GM23338 (cell line): ENCODE data around the gene PBX3. TPM values are rescaled to one million over a fixed set of nuclear protein-coding genes. Genes with fewer than 3 reads are reported as not detected.

Experiments
- ATAC-seq: fragments of 200-7000 bp; cut with Tn5 transposase; 3 replicates; pipeline ENCODE4 v1.9.1; 2020
- DNase-seq: peaks from one replicate; pipeline ENCODE4 v3.0.0-alpha.2; 2015; ENCODE audit warnings: low spot score
- H2AFZ ChIP-seq: fragments of 200-600 bp; sonication (generic); 2 replicates; pipeline ENCODE4 v1.8.0; 2016; ENCODE audit warnings: antibody characterized with exemption, mild to moderate bottlenecking, moderate library complexity
- H3F3A ChIP-seq: fragments of 200-600 bp; sonication (generic); replicated peaks from 2 replicates; pipeline ENCODE4 v1.8.0; 2017; ENCODE audit warnings: antibody characterized with exemption, mixed run types, low read depth
- H3K27ac ChIP-seq: fragments of 200-600 bp; sonication (generic); 2 replicates; pipeline ENCODE4 v1.6.1; 2016; ENCODE audit warnings: low read depth
- H3K27me3 ChIP-seq: fragments of 200-600 bp; sonication (generic); 2 replicates; pipeline ENCODE4 v1.8.0; 2016; ENCODE audit warnings: mild to moderate bottlenecking, mixed run types, moderate library complexity; ENCODE audit not compliant: insufficient read depth
- H3K36me3 ChIP-seq: fragments of 200-600 bp; sonication (generic); 2 replicates; pipeline ENCODE4 v1.8.0; 2016; ENCODE audit warnings: mild to moderate bottlenecking; ENCODE audit not compliant: insufficient read depth
- H3K4me1 ChIP-seq: fragments of 200-600 bp; sonication (generic); 2 replicates; pipeline ENCODE4 v1.8.0; 2016; ENCODE audit warnings: mild to moderate bottlenecking, moderate library complexity; ENCODE audit not compliant: insufficient read depth
- H3K4me2 ChIP-seq: fragments of 200-600 bp; sonication (generic); 2 replicates; pipeline ENCODE4 v1.7.1; 2017; ENCODE audit warnings: mixed run types
- H3K4me3 ChIP-seq: fragments of 200-600 bp; sonication (generic); 2 replicates; pipeline ENCODE4 v1.6.1; 2016; ENCODE audit warnings: mixed run types
- H3K79me2 ChIP-seq: fragments of 200-600 bp; sonication (generic); replicated peaks from 2 replicates; pipeline ENCODE4 v1.8.0; 2017; ENCODE audit warnings: mild to moderate bottlenecking; ENCODE audit not compliant: insufficient read depth
- H3K9me2 ChIP-seq: fragments of 200-600 bp; sonication (generic); 2 replicates; pipeline ENCODE4 v1.8.0; 2017; ENCODE audit not compliant: insufficient read depth
- H4K20me1 ChIP-seq: fragments of 200-600 bp; sonication (generic); replicated peaks from 2 replicates; pipeline ENCODE4 v1.8.0; 2017; ENCODE audit warnings: mild to moderate bottlenecking; ENCODE audit not compliant: insufficient read depth
- H3K27ac Mint-ChIP-seq: 2 replicates; pipeline ENCODE4 v1.8.0; 2020; ENCODE audit warnings: inconsistent platforms, mild to moderate bottlenecking, moderate library complexity, mixed read lengths
- H3K27me3 Mint-ChIP-seq: 3 replicates; pipeline ENCODE4 v1.8.0; 2022; ENCODE audit warnings: low read depth, mild to moderate bottlenecking, moderate library complexity, mixed read lengths, inconsistent platforms; ENCODE audit not compliant: insufficient read depth, poor library complexity
- H3K36me3 Mint-ChIP-seq: 3 replicates; pipeline ENCODE4 v1.8.0; 2021; ENCODE audit warnings: low read depth, mild to moderate bottlenecking, inconsistent platforms, moderate library complexity, mixed read lengths
- H3K4me1 Mint-ChIP-seq: 3 replicates; pipeline ENCODE4 v1.8.0; 2020; ENCODE audit warnings: mild to moderate bottlenecking, inconsistent platforms, mixed read lengths
- H3K4me3 Mint-ChIP-seq: 3 replicates; pipeline ENCODE4 v1.8.0; 2021; ENCODE audit warnings: moderate library complexity, mild to moderate bottlenecking, inconsistent platforms, mixed read lengths
- H3K9me3 Mint-ChIP-seq: 3 replicates; pipeline ENCODE4 v1.8.0; 2020; ENCODE audit warnings: moderate library complexity, mild to moderate bottlenecking, inconsistent platforms, mixed read lengths
- NANOG ChIP-seq: IDR thresholded peaks from 2 replicates; pipeline ENCODE4 v1.6.1; 2016; ENCODE audit warnings: antibody characterized with exemption, borderline replicate concordance
- ZNF114 ChIP-seq: fragments of 250-450 bp; sonication (Bioruptor Pico); IDR thresholded peaks from 2 replicates; pipeline ENCODE4 v1.5.0; 2020; ENCODE audit warnings: mild to moderate bottlenecking, moderate library complexity
- polyA plus RNA-seq: library from polyadenylated mRNA; unstranded; fragments of >200 nt; fragmentation: Nextera tagmentation; extraction: Ambion mirVana; gene quantifications from 2 replicates; pipeline ENCODE4 v1.2.1, GENCODE V29; 2016
- total RNA-seq: library from RNA; depleted of rRNA; stranded (reverse); fragments of >200 nt; shearing (Covaris generic); gene quantifications from 2 replicates; pipeline ENCODE4 v1.2.3, GENCODE V29; 2014
- TF ChIP-seq, protein P1 (sequence below): fragments of 250-450 bp; sonication (Bioruptor Pico); IDR thresholded peaks from 2 replicates; pipeline ENCODE4 v1.5.0; 2020; ENCODE audit warnings: mild to moderate bottlenecking, moderate library complexity
- TF ChIP-seq, protein P2 (sequence below), 2 experiments: fragments of 200-600 bp in 1 of 2; sonication (generic) in 1 of 2; conservative IDR thresholded peaks; 2 replicates each; pipeline versions ENCODE4 v1.5.1 to v1.6.1; 2016 to 2017; ENCODE audit warnings: antibody characterized with exemption in 2 of 2, low read depth in 2 of 2, mild to moderate bottlenecking in 2 of 2, moderate library complexity in 1 of 2

The PBX3 gene
- total and polyA plus RNA-seq, 2 experiments from 2014 or later = 28.9 to 50.5 TPM

DNA sequence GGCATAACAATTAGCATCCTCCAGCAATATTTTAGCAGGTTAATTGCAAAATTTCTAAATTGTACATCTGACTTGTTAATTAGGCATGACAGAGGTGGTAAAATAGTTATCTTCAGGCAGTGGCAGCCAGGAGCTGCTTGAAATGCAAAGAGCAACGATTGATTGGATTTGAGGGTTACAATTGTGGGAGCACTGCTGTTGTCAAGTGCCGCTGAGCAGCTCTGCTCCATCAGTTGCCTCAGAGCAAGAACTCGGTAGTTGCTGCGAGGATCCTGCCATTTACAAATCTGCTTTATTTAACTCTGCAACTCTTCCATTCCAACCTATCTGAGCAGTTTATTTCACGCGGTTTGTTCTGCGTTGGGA lies 12.6 kb downstream of the PBX3 start (continued):
- TF ChIP-seq, protein P1, sequence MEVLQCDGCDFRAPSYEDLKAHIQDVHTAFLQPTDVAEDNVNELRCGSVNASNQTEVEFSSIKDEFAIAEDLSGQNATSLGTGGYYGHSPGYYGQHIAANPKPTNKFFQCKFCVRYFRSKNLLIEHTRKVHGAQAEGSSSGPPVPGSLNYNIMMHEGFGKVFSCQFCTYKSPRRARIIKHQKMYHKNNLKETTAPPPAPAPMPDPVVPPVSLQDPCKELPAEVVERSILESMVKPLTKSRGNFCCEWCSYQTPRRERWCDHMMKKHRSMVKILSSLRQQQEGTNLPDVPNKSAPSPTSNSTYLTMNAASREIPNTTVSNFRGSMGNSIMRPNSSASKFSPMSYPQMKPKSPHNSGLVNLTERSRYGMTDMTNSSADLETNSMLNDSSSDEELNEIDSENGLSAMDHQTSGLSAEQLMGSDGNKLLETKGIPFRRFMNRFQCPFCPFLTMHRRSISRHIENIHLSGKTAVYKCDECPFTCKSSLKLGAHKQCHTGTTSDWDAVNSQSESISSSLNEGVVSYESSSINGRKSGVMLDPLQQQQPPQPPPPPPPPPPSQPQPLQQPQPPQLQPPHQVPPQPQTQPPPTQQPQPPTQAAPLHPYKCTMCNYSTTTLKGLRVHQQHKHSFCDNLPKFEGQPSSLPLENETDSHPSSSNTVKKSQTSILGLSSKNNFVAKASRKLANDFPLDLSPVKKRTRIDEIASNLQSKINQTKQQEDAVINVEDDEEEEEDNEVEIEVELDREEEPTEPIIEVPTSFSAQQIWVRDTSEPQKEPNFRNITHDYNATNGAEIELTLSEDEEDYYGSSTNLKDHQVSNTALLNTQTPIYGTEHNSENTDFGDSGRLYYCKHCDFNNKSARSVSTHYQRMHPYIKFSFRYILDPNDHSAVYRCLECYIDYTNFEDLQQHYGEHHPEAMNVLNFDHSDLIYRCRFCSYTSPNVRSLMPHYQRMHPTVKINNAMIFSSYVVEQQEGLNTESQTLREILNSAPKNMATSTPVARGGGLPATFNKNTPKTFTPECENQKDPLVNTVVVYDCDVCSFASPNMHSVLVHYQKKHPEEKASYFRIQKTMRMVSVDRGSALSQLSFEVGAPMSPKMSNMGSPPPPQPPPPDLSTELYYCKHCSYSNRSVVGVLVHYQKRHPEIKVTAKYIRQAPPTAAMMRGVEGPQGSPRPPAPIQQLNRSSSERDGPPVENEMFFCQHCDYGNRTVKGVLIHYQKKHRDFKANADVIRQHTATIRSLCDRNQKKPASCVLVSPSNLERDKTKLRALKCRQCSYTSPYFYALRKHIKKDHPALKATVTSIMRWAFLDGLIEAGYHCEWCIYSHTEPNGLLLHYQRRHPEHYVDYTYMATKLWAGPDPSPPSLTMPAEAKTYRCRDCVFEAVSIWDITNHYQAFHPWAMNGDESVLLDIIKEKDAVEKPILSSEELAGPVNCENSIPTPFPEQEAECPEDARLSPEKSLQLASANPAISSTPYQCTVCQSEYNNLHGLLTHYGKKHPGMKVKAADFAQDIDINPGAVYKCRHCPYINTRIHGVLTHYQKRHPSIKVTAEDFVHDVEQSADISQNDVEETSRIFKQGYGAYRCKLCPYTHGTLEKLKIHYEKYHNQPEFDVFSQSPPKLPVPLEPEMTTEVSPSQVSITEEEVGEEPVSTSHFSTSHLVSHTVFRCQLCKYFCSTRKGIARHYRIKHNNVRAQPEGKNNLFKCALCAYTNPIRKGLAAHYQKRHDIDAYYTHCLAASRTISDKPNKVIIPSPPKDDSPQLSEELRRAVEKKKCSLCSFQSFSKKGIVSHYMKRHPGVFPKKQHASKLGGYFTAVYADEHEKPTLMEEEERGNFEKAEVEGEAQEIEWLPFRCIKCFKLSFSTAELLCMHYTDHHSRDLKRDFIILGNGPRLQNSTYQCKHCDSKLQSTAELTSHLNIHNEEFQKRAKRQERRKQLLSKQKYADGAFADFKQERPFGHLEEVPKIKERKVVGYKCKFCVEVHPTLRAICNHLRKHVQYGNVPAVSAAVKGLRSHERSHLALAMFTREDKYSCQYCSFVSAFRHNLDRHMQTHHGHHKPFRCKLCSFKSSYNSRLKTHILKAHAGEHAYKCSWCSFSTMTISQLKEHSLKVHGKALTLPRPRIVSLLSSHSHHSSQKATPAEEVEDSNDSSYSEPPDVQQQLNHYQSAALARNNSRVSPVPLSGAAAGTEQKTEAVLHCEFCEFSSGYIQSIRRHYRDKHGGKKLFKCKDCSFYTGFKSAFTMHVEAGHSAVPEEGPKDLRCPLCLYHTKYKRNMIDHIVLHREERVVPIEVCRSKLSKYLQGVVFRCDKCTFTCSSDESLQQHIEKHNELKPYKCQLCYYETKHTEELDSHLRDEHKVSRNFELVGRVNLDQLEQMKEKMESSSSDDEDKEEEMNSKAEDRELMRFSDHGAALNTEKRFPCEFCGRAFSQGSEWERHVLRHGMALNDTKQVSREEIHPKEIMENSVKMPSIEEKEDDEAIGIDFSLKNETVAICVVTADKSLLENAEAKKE = no peak

DNA sequence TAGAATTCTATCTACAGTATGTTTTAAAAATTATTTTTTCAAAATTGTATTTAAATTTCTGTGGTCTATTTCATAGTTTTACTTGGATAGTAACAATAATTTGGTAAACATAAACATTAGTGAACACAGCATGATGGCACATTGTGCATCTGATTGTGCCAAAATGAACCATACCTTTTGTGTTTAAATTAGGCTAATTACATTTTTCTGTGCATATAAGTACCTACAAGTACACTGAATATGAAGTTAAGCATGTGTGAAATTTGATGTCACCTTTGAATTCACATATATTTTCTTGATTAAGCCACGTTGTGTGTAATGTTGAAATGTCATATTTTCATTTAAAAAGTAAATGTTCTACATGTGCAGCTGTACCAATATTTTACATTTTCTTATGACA lies 13.4 kb downstream of the PBX3 start:
- H3K36me3 ChIP-seq = no peaks in the 10 kb centered on the region
- H3F3A ChIP-seq = peaks cover 6% of the 10 kb centered on the region; the same call in 1 of the 2 replicates
- peak overlapping the region; percentile 70 for H3K4me2 ChIP-seq
- Mint-ChIP-seq H3K27me3 (peaks cover 8% of the 10 kb centered on the region), H3K27ac (no peak overlapping the region), H3K36me3 (no peaks in the 10 kb centered on the region), H3K9me3 (no peaks in the 10 kb centered on the region), H3K4me3 (no peak overlapping the region), H3K4me1 (peaks cover 83% of the 10 kb centered on the region)
- no peaks in the 10 kb centered on the region for H3K27me3 ChIP-seq
- H2AFZ ChIP-seq = no peak overlapping the region
- H4K20me1 ChIP-seq = 0 out of 2 replicates have a peak, but pooled peaks cover 3% of the 10 kb centered on the region
- H3K27ac ChIP-seq = no peak overlapping the region
- ATAC-seq (no peak), DNase-seq (no peak)
- H3K9me2 ChIP-seq = no peaks in the 10 kb centered on the region
- H3K4me1 ChIP-seq = peaks cover 89% of the 10 kb centered on the region
- peaks cover 87% of the 10 kb centered on the region for H3K79me2 ChIP-seq
- no peak overlapping the region for H3K4me3 ChIP-seq
- TF ChIP-seq NANOG (no peak), ZNF114 (CRISPR knock-in tag) (no peak)
- TF ChIP-seq, protein P2, sequence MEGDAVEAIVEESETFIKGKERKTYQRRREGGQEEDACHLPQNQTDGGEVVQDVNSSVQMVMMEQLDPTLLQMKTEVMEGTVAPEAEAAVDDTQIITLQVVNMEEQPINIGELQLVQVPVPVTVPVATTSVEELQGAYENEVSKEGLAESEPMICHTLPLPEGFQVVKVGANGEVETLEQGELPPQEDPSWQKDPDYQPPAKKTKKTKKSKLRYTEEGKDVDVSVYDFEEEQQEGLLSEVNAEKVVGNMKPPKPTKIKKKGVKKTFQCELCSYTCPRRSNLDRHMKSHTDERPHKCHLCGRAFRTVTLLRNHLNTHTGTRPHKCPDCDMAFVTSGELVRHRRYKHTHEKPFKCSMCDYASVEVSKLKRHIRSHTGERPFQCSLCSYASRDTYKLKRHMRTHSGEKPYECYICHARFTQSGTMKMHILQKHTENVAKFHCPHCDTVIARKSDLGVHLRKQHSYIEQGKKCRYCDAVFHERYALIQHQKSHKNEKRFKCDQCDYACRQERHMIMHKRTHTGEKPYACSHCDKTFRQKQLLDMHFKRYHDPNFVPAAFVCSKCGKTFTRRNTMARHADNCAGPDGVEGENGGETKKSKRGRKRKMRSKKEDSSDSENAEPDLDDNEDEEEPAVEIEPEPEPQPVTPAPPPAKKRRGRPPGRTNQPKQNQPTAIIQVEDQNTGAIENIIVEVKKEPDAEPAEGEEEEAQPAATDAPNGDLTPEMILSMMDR (conservative IDR thresholded peaks at IDR 0.05; ENCODE audit: low read depth in 2 of 2) = no peak
- TF ChIP-seq, protein P1 = no peak
